ENCODE results near the gene HOOK1. TPM values are rescaled to one million over a fixed set of nuclear protein-coding genes. Genes with fewer than 3 reads are reported as not detected.

HOOK1 gene
- 2.1 TPM in 2 replicates for total RNA-seq
- long read RNA-seq, full-length matches to known transcripts: 3 of 8 reads
- long read RNA-seq, partial matches to known transcripts: 3 of 8 reads
- long read RNA-seq, other reads (novel, unspliced or antisense): 2 of 8 reads

DNA sequence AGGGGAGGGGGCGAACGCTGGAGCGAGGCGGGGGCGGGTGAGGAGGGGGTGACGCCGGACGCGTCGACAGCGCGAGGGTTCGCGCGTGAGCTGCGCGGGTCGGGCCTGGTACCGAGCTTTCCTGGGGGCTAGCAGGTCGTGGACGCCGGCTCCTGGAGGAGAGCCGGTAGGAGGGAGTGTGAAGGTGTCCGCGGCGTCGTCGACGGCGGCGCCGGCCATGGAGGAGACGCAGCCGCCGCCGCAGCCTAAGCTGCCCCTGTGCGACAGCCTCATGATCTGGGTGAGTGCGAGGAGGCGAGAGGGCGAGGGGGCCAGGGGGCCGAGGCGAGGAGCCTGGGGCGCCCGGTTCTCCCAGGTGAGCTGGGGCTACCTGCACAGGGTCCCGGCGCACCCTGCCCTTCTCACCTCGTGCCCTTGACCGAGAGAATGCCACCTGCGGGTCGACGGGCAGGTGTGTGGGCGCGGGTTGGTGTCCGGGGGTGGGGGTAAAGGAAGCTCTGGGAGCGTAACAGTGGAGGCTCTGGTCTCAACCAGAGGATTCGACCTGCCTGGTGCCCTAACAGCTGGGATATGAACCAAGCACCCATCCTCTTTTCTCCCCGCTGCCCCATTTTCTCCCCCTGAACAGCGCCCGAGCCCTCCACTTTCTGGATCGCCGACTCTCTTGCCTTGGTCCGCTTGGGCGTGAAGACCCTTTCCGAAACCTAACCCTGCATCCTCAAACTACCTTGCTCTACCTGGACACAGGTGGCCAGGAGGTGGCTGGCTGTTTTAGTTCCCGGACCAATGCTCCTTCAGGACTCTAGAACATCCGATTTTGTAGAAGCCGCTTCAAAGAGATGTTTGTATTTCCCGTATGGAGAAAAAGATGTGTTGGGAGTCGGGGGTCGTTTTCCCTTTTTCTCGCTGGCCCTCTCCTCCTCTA, at the start of gene HOOK1:
HOOK1 (plus strand) TSS at position 49 of the 925 bp plus-strand sequence; CDS start at position 218, 169 bp downstream.
- Mint-ChIP-seq H3K9me3 (no peaks in the 10 kb centered on the region), H3K27ac (ENCODE audit: unreplicated experiment) (no peak within 1 kb of the TSS), H3K27me3 (ENCODE audit: low read depth) (peaks cover 36% of the 10 kb centered on the region), H3K36me3 (ENCODE audit: low read depth) (no peaks in the 10 kb centered on the region), H3K4me3 (peak within 1 kb of the TSS; percentile 76), H3K4me1 (no peaks in the 10 kb centered on the region)
- DNase-seq (ENCODE audit: low read depth, low spot score): peak; percentile 34
- TF ChIP-seq, protein P1, sequence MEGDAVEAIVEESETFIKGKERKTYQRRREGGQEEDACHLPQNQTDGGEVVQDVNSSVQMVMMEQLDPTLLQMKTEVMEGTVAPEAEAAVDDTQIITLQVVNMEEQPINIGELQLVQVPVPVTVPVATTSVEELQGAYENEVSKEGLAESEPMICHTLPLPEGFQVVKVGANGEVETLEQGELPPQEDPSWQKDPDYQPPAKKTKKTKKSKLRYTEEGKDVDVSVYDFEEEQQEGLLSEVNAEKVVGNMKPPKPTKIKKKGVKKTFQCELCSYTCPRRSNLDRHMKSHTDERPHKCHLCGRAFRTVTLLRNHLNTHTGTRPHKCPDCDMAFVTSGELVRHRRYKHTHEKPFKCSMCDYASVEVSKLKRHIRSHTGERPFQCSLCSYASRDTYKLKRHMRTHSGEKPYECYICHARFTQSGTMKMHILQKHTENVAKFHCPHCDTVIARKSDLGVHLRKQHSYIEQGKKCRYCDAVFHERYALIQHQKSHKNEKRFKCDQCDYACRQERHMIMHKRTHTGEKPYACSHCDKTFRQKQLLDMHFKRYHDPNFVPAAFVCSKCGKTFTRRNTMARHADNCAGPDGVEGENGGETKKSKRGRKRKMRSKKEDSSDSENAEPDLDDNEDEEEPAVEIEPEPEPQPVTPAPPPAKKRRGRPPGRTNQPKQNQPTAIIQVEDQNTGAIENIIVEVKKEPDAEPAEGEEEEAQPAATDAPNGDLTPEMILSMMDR (conservative IDR thresholded peaks at IDR 0.05): no peak

DNA sequence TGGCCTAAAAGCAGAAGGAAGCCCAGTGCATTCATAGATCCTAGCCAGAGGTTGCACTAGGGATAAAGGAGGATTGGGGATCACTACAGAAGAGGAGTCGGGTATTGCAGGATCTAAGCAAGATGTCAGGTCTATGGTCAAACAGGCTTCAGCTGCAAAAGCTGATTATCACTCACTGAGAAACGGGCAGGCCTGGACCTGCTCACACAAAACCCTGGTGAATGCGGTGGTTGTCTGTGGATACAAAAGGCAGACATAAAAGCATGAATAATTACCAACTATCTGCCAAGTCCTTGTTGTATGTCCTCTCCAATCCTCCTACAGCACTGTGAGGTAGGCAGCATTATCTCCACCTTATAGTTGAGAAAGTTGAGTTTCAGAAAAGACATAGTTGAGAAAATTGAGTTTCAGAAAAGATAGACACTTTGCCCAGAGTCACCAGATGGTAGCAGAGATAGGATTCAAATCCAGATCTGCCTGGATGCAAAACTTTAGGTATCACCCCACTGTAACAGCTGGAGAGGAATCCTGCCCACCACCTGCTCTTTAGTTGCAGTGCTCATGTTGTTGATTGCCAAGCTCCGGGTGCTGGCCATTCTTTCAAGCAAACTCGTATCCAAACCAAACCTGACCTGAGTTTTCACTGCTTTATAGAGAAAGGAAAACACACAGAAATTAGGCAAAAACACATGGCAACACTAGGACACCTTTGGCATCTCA, 49.6 kb upstream of the HOOK1 start:
- Mint-ChIP-seq H3K27me3 (ENCODE audit: low read depth) (no peaks in the 10 kb centered on the region), H3K4me1 (peaks cover 31% of the 10 kb centered on the region), H3K9me3 (no peaks in the 10 kb centered on the region), H3K27ac (ENCODE audit: unreplicated experiment) (no peak overlapping the region), H3K4me3 (no peak overlapping the region), H3K36me3 (ENCODE audit: low read depth) (no peaks in the 10 kb centered on the region)
- TF ChIP-seq, protein P1 (conservative IDR thresholded peaks at IDR 0.05): no peak
- no peak for DNase-seq (ENCODE audit: low read depth, low spot score)

DNA sequence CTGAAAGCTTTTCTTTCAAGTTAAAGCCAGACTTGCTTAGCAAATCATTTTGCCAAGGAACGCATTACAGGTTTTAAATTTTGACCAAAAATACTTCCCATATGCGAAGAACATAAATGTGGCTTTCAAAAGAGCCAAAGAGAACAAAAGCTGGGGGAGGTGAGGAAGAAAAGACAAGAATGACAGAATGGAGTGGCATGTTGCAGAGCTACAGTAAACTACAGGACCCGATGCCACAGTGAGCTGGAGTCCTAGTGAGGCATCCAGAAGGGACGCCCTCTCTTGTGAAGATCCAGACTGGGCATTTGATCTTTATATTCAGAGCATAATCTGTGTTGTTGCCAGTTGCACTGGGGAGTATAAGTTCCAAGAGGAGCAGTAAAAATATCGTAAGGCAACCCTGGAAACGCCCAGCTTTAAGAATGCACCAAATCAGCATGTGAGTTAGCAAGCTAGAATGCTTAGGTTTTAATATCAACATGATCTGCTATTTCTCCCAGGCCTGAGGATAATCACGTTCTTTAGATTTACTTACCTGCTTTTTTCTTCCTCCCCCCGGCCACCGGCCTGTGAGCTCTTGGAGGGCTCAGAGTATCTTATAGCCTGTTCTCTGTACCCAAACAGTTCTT, 48.4 kb upstream of the HOOK1 start:
- no peak overlapping the region for H3K4me3 Mint-ChIP-seq
- no peaks in the 10 kb centered on the region for H3K9me3 Mint-ChIP-seq
- TF ChIP-seq, protein P1 (conservative IDR thresholded peaks at IDR 0.05): no peak
- H3K36me3 Mint-ChIP-seq (ENCODE audit: low read depth): no peaks in the 10 kb centered on the region
- DNase-seq (ENCODE audit: low read depth, low spot score): no peak
- H3K27me3 Mint-ChIP-seq (ENCODE audit: low read depth): no peaks in the 10 kb centered on the region
- H3K27ac Mint-ChIP-seq (ENCODE audit: unreplicated experiment): peak overlapping the region; percentile 3
- peaks cover 31% of the 10 kb centered on the region for H3K4me1 Mint-ChIP-seq

DNA sequence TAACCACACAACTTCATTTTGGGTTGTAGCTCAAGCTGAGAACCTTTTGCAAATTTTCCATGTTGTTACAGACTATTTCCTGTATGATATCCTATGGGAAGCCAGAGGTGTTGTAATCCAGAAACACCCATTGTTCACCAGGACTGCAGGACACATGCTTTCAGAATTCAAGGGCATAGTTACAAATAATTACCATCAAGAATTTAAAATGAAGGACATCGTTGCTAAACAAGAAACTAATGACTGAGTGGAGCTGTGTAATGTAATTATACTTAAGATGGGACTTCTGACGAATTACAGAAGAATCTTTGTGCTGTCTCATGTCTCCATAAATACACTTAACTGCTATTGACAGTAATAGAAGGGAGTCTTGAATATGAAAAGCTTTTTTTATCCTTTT, 47.6 kb upstream of the HOOK1 start:
- DNase-seq (ENCODE audit: low read depth, low spot score): no peak
- H3K4me1 Mint-ChIP-seq: peaks cover 31% of the 10 kb centered on the region
- no peak overlapping the region for H3K4me3 Mint-ChIP-seq
- H3K27ac Mint-ChIP-seq (ENCODE audit: unreplicated experiment): no peak overlapping the region
- no peaks in the 10 kb centered on the region for H3K9me3 Mint-ChIP-seq
- no peaks in the 10 kb centered on the region for H3K27me3 Mint-ChIP-seq (ENCODE audit: low read depth)
- no peaks in the 10 kb centered on the region for H3K36me3 Mint-ChIP-seq (ENCODE audit: low read depth)
- TF ChIP-seq, protein P1 (conservative IDR thresholded peaks at IDR 0.05): no peak
